NB4 (cell line): ENCODE measurements around the gene FBXO45.
A peak's percentile ranks its signal among the peaks of the same experiment; 100 is the strongest.

Experiments
- DNase-seq: peaks from one replicate; pipeline ENCODE4 v3.0.0; 2010; ENCODE audit warnings: low read depth
- H3K4me3 ChIP-seq: one replicate; pipeline ENCODE4 v1.5.1; 2011; ENCODE audit warnings: mild to moderate bottlenecking, low read depth, low read length, moderate library complexity
- CTCF ChIP-seq: IDR thresholded peaks from one replicate; pipeline ENCODE4 v1.5.1; 2012; ENCODE audit warnings: low read depth, low read length
- MAX ChIP-seq: IDR thresholded peaks from 2 replicates; pipeline ENCODE4 v1.6.1; 2011; ENCODE audit warnings: low read depth, low read length
- MYC ChIP-seq: IDR thresholded peaks from 2 replicates; pipeline ENCODE4 v1.6.1; 2011; ENCODE audit warnings: low read depth, low read length
- POLR2A ChIP-seq: IDR thresholded peaks from 2 replicates; pipeline ENCODE4 v1.6.1; 2011; ENCODE audit warnings: mild to moderate bottlenecking; ENCODE audit not compliant: insufficient read length; ENCODE audit errors: extremely low read depth

The FBXO45 gene

GRCh38 chr3:196525141-196525540 lies 43.3 kb upstream of the FBXO45 start:
- H3K4me3 ChIP-seq, result no peak overlapping the region
- DNase-seq, result no peak
- no peak for TF ChIP-seq MYC
- no peak for TF ChIP-seq MAX
- no peak for TF ChIP-seq POLR2A
- no peak for TF ChIP-seq CTCF

- no peak for TF ChIP-seq MYC
- peak; percentile 46 for TF ChIP-seq CTCF
- TF ChIP-seq POLR2A, result no peak
- TF ChIP-seq MAX, result no peak
- H3K4me3 ChIP-seq, result no peak overlapping the region
- peak; percentile 81 for DNase-seq
Measured at GRCh38 chr3:196528639-196529233, 39.7 kb upstream of the FBXO45 start.

- TF ChIP-seq MAX, result no peak
- no peak for TF ChIP-seq POLR2A
- TF ChIP-seq MYC, result no peak
- no peak for TF ChIP-seq CTCF
- no peak for DNase-seq
- no peak overlapping the region for H3K4me3 ChIP-seq
Measured at GRCh38 chr3:196531418-196531817, 37.0 kb upstream of the FBXO45 start.

- no peak overlapping the region for H3K4me3 ChIP-seq
- TF ChIP-seq MYC (no peak), POLR2A (no peak), MAX (no peak), CTCF (no peak)
- no peak for DNase-seq
Measured at GRCh38 chr3:196533260-196533681, 35.2 kb upstream of the FBXO45 start.

- TF ChIP-seq MYC, result no peak
- TF ChIP-seq CTCF, result peak; percentile 51
- no peak for TF ChIP-seq MAX
- TF ChIP-seq POLR2A, result no peak
- peak; percentile 47 for DNase-seq
- H3K4me3 ChIP-seq, result no peak overlapping the region
Measured at GRCh38 chr3:196537319-196537984, 31.0 kb upstream of the FBXO45 start.
